A673 (cell line): ENCODE data around the gene C19orf47.

Experiments
- CTCF ChIP-seq: fragments of 300-800, 200-600 bp; sonication (generic); conservative IDR thresholded peaks from 2 replicates; pipeline ENCODE4 v1.5.1; 2017; ENCODE audit warnings: low read depth, mild to moderate bottlenecking, antibody characterized with exemption, low read length, moderate library complexity, mixed read lengths
- EZH2 ChIP-seq: fragments of 200-600 bp; sonication (generic); IDR thresholded peaks from 2 replicates; pipeline ENCODE4 v1.6.1; 2017; ENCODE audit warnings: borderline replicate concordance, low read depth, mild to moderate bottlenecking, mixed read lengths, antibody characterized with exemption, low read length; ENCODE audit not compliant: poor library complexity, severe bottlenecking

DNA sequence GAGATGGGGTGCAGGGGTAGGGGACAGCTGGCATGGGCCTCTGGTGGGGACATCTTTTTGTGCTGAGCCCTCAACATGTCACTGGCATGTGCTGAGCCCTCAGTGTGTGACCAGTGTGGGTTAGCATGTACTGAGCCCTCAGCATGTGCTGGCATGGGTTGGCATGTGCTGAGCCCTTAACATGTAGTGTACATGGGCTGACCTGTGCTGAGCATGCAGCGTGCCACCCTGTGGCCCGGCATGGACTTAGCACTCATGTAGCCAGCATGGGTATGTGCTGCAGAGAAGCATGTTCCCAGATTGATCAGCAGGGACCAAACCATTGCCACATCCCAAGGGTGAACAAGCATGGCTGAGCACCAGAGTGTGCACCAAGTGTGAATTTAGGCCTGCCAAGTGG is 30.3 kb upstream of the C19orf47 start:
- no peak for TF ChIP-seq CTCF
- no peak for TF ChIP-seq EZH2
